SK-N-SH (cell line): Measurements from ENCODE around the gene GGTLC1.
"Not testable (repeated sequence)": the region's sequence is repeated elsewhere in the genome, so short reads cannot be mapped to it uniquely, and the experiment has no call there.

Experiments
- POLR2AphosphoS5 ChIP-seq: IDR thresholded peaks from 2 replicates; pipeline ENCODE4 v1.6.1; 2012; ENCODE audit warnings: low read depth, low read length
- TF ChIP-seq, protein P1 (sequence below): fragments of 200-600 bp; sonication (generic); IDR thresholded peaks from 2 replicates; pipeline ENCODE4 v1.6.1; 2017; ENCODE audit warnings: antibody characterized with exemption, mild to moderate bottlenecking, moderate library complexity
- TF ChIP-seq, protein P2 (sequence below): fragments of 150-350 bp; IDR thresholded peaks from 2 replicates; pipeline ENCODE4 v1.6.1; 2017; ENCODE audit warnings: antibody characterized with exemption, low read length, low read depth, borderline replicate concordance
- TF ChIP-seq, protein P3 (sequence below): IDR thresholded peaks from 2 replicates; pipeline ENCODE4 v1.4.0; 2012; ENCODE audit warnings: low read depth

DNA sequence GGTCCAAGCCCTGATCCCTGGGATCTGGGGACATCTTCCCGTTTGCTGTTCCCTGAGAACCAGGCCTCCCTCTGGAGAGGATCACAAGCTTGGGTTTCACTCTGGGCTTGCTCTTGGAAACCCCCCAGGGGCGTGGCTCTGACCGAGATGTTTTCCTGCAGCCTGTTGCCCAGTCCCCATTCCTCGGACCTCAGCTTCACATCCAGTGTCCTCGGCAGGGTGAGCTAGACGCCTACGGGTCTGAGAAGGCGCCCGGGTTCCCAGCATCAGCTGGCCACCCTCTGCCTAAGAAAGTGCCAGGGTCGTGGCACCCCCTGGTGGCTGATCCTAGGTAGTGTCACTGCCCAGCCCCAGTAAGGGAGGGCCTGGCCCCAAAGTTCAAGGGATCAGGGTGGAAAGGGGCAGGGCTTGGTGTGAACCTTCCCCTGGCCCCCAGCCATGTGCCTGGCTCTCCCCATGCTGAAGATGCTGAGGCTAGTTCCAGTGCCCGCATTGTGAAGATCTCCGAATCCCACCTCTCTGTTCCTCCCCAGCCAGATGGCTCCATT is 4.0 kb downstream of the GGTLC1 start:
- TF ChIP-seq, protein P1, sequence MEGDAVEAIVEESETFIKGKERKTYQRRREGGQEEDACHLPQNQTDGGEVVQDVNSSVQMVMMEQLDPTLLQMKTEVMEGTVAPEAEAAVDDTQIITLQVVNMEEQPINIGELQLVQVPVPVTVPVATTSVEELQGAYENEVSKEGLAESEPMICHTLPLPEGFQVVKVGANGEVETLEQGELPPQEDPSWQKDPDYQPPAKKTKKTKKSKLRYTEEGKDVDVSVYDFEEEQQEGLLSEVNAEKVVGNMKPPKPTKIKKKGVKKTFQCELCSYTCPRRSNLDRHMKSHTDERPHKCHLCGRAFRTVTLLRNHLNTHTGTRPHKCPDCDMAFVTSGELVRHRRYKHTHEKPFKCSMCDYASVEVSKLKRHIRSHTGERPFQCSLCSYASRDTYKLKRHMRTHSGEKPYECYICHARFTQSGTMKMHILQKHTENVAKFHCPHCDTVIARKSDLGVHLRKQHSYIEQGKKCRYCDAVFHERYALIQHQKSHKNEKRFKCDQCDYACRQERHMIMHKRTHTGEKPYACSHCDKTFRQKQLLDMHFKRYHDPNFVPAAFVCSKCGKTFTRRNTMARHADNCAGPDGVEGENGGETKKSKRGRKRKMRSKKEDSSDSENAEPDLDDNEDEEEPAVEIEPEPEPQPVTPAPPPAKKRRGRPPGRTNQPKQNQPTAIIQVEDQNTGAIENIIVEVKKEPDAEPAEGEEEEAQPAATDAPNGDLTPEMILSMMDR: not testable (repeated sequence)
- TF ChIP-seq, protein P2, sequence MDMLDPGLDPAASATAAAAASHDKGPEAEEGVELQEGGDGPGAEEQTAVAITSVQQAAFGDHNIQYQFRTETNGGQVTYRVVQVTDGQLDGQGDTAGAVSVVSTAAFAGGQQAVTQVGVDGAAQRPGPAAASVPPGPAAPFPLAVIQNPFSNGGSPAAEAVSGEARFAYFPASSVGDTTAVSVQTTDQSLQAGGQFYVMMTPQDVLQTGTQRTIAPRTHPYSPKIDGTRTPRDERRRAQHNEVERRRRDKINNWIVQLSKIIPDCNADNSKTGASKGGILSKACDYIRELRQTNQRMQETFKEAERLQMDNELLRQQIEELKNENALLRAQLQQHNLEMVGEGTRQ: not testable (repeated sequence)
- TF ChIP-seq POLR2AphosphoS5: not testable (repeated sequence)
- TF ChIP-seq, protein P3, sequence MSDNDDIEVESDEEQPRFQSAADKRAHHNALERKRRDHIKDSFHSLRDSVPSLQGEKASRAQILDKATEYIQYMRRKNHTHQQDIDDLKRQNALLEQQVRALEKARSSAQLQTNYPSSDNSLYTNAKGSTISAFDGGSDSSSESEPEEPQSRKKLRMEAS: not testable (repeated sequence)
